ENCODE results near the gene PICALM.
"Not testable (repeated sequence)": the region's sequence is repeated elsewhere in the genome, so short reads cannot be mapped to it uniquely, and the experiment has no call there.

DNA sequence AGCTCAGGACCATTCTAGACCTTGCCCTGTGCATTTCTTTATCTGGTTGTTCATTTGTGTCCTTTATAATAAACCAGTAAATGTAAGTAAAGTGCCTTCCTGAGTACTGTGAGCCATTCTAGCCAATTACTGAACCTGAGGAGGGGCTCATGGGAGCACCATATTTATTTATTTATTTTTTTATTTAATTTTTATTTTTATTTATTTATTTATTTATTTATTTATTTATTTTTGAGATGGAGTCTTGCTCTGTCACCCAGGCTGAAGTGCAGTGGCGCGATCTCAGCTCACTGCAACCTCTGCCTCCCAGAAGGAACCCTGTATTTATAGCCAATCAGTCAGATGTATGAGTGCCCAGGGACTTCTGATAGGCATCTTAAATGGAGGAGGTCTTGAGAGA, 18.8 kb upstream of the PICALM start:
- not testable (repeated sequence) for TF ChIP-seq CTCF (IDR thresholded peaks at IDR 0.05; ENCODE audit: borderline replicate concordance, extremely low read depth, low read length, poor library complexity, severe bottlenecking); EZH2 (IDR thresholded peaks at IDR 0.05; ENCODE audit: borderline replicate concordance, low read depth, low read length, severe bottlenecking)
